ENCODE measurements around the gene TAF4.
A peak's percentile ranks its signal among the peaks of the same experiment; 100 is the strongest.

Gene TAF4

DNA sequence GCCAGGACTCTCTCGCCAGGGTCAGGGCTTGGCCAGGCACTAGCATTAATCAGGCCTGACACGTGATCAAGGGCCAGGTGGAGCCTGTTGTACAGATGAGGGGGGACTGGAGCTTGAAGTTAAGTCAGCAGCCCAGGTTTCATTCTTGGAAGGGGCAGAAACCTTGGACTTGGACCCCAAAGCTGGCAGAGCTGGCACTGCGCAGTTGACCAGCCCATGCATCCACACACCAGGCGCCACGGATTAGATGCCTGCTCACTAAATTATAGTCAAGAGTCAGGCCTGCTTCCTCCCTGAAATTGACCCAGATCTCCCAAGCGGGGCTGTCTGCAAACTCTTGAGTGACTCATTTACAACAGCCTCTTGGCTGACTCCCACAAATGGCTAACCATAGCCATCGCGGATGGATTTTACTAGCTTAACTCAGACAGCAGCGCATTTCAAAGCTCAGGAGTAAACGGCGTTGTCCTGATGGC is 4.1 kb upstream of the TAF4 start:
- no peak overlapping the region for H3K27ac ChIP-seq
- TF ChIP-seq ZFX (IDR thresholded peaks at IDR 0.05; ENCODE audit: borderline replicate concordance) = no peak
- TF ChIP-seq, protein P1, sequence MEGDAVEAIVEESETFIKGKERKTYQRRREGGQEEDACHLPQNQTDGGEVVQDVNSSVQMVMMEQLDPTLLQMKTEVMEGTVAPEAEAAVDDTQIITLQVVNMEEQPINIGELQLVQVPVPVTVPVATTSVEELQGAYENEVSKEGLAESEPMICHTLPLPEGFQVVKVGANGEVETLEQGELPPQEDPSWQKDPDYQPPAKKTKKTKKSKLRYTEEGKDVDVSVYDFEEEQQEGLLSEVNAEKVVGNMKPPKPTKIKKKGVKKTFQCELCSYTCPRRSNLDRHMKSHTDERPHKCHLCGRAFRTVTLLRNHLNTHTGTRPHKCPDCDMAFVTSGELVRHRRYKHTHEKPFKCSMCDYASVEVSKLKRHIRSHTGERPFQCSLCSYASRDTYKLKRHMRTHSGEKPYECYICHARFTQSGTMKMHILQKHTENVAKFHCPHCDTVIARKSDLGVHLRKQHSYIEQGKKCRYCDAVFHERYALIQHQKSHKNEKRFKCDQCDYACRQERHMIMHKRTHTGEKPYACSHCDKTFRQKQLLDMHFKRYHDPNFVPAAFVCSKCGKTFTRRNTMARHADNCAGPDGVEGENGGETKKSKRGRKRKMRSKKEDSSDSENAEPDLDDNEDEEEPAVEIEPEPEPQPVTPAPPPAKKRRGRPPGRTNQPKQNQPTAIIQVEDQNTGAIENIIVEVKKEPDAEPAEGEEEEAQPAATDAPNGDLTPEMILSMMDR (IDR thresholded peaks at IDR 0.05) = no peak

DNA sequence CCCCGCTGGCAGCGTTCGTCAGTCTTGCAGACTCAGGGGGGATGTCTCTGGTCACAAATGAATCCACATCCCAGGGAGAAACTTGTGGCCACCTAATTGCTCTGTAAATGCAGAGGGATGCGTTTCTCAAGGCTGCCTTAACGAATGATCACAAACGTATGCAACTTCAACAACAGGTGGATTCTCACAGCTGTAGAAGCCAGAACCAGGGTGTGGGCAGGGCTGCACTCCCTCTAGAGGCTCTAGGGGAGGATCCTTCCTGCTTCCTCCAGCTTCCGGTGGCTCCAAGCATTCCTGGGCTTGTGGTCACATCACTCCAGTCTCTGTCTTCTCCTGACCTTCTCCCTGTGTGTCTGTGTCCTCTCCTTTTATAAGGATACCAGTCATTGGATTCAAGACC is 3.3 kb upstream of the TAF4 start:
- H3K27ac ChIP-seq = no peak overlapping the region
- no peak for TF ChIP-seq ZFX (IDR thresholded peaks at IDR 0.05; ENCODE audit: borderline replicate concordance)
- TF ChIP-seq, protein P1 (IDR thresholded peaks at IDR 0.05) = no peak

GRCh38 chr20:62067547-62068260 is 2.0 kb upstream of the TAF4 start:
- TF ChIP-seq, protein P1 (IDR thresholded peaks at IDR 0.05) = no peak
- H3K27ac ChIP-seq = no peak overlapping the region

GRCh38 chr20:62066983-62067433 is 1.3 kb upstream of the TAF4 start:
- TF ChIP-seq, protein P1 (IDR thresholded peaks at IDR 0.05) = no peak
- no peak for TF ChIP-seq ZFX (IDR thresholded peaks at IDR 0.05; ENCODE audit: borderline replicate concordance)
- peak overlapping the region; percentile 87 for H3K27ac ChIP-seq

- peak overlapping the region; percentile 87 for H3K27ac ChIP-seq
- TF ChIP-seq ZFX (IDR thresholded peaks at IDR 0.05; ENCODE audit: borderline replicate concordance) = no peak
- TF ChIP-seq, protein P1 (IDR thresholded peaks at IDR 0.05) = no peak
Observed at GRCh38 chr20:62066339-62066982, 780 bp upstream of the TAF4 start.

GRCh38 chr20:62064770-62065673 is 659 bp downstream of the TAF4 start:
- no peak for TF ChIP-seq ZFX (IDR thresholded peaks at IDR 0.05; ENCODE audit: borderline replicate concordance)
- TF ChIP-seq, protein P1 (IDR thresholded peaks at IDR 0.05) = no peak
- H3K27ac ChIP-seq = peak overlapping the region; percentile 87

Data from 22Rv1 (cell line).